ENCODE data around the gene DPM2. TPM values are rescaled to one million over a fixed set of nuclear protein-coding genes. Genes with fewer than 3 reads are reported as not detected.

Gene DPM2
- total RNA-seq, 5 donors from 2014 or later (not counting 1 experiment from before 2014, with no cell fraction given): 32.3 to 66.5 (median 60.5) TPM

GRCh38 chr9:127923046-127923445 is 14.6 kb downstream of the DPM2 start:
- H3K9me3 ChIP-seq: no peaks in the 10 kb centered on the region
- Mint-ChIP-seq H3K27me3 (peaks cover 4 to 5% of the 10 kb centered on the region in 2 donors), H3K4me1 (peaks cover 23 to 35% (median 25%) of the 10 kb centered on the region in 3 donors), H3K27ac (no peak overlapping the region), H3K36me3 (no peaks in the 10 kb centered on the region), H3K4me3 (no peak overlapping the region), H3K9me3 (no peaks in the 10 kb centered on the region)
- H3K4me1 ChIP-seq (ENCODE audit: control insufficient read depth in 1 of 2, extremely low read depth in 1 of 2, insufficient read depth in 2 of 2, low read length in 2 of 2): peaks cover 5 to 44% of the 10 kb centered on the region in 2 experiments
- H3K36me3 ChIP-seq (ENCODE audit: control insufficient read depth in 2 of 2, extremely low read depth in 1 of 2, insufficient read depth in 1 of 2, low read length in 1 of 2): no peaks in the 10 kb centered on the region
- WGBS (ENCODE audit: insufficient coverage): 57% methylated on average over 4 of the region's 6 CpGs
- H3K27ac ChIP-seq (ENCODE audit: low read length): no peak overlapping the region
- ATAC-seq (replicated peaks in 1 of 4) (no peak), DNase-seq (no peak)
- ChIA-PET CTCF (interaction anchor here in 1 of 2 donors (1.7 kb wide), 1 partner anchor 10 kb away, joined by 4 read pairs; no protein-coding TSS in a partner anchor), POLR2A (no interaction called here)
- H3K27me3 ChIP-seq (replicated peaks in 1 of 2; ENCODE audit: control insufficient read depth in 2 of 2, extremely low read depth in 1 of 2, insufficient read depth in 2 of 2, low read length in 1 of 2): peaks cover 0 to 49% of the 10 kb centered on the region in 2 experiments
- H3K4me3 ChIP-seq (ENCODE audit: control insufficient read depth in 1 of 2, extremely low read depth in 1 of 2, low read length in 1 of 2): no peak overlapping the region

GRCh38 chr9:127921557-127922120 is 16.0 kb downstream of the DPM2 start:
- Histone ChIP-seq H3K36me3 (ENCODE audit: control insufficient read depth in 2 of 2, extremely low read depth in 1 of 2, insufficient read depth in 1 of 2, low read length in 1 of 2) (no peaks in the 10 kb centered on the region), H3K4me3 (ENCODE audit: control insufficient read depth in 1 of 2, extremely low read depth in 1 of 2, low read length in 1 of 2) (peak overlapping the region; percentile 7 to 34), H3K9me3 (no peaks in the 10 kb centered on the region), H3K27me3 (replicated peaks in 1 of 2; ENCODE audit: control insufficient read depth in 2 of 2, extremely low read depth in 1 of 2, insufficient read depth in 2 of 2, low read length in 1 of 2) (peaks cover 0 to 37% of the 10 kb centered on the region in 2 experiments), H3K27ac (ENCODE audit: low read length) (no peak overlapping the region), H3K4me1 (ENCODE audit: control insufficient read depth in 1 of 2, extremely low read depth in 1 of 2, insufficient read depth in 2 of 2, low read length in 2 of 2) (peaks cover 7 to 43% of the 10 kb centered on the region in 2 experiments)
- ATAC-seq (replicated peaks in 1 of 4) (peak; percentile 31 to 43 (median 38)), DNase-seq (peak in 33 of 35 experiments; percentile 44 to 88 (median 70))
- ChIA-PET CTCF (interaction anchor here (0.5 to 2.6 kb wide), 12 partner anchors 15 to 981 kb away, joined by 3 to 14 read pairs (median 3); partner anchors contain the start of genes TOR2A (in 2 of the 2) and SH2D3C (in 1 of the 2)), POLR2A (no interaction called here)
- 5% methylated on average over 41 of the region's 45 CpGs for WGBS (ENCODE audit: insufficient coverage)
- peaks cover 33 to 42% (median 33%) of the 10 kb centered on the region in 3 donors for H3K4me1 Mint-ChIP-seq
- H3K36me3 Mint-ChIP-seq: no peaks in the 10 kb centered on the region
- no peak overlapping the region for H3K27ac Mint-ChIP-seq
- peaks cover 4 to 5% of the 10 kb centered on the region in 2 donors for H3K27me3 Mint-ChIP-seq
- no peaks in the 10 kb centered on the region for H3K9me3 Mint-ChIP-seq
- peak overlapping the region; percentile 21 to 64 (median 47) for H3K4me3 Mint-ChIP-seq

- H3K27me3 ChIP-seq (replicated peaks in 1 of 2; ENCODE audit: control insufficient read depth in 2 of 2, extremely low read depth in 1 of 2, insufficient read depth in 2 of 2, low read length in 1 of 2): peaks cover 0 to 31% of the 10 kb centered on the region in 2 experiments
- no peaks in the 10 kb centered on the region for H3K36me3 Mint-ChIP-seq
- no peak overlapping the region for H3K4me3 ChIP-seq (ENCODE audit: control insufficient read depth in 1 of 2, extremely low read depth in 1 of 2, low read length in 1 of 2)
- no peaks in the 10 kb centered on the region for H3K36me3 ChIP-seq (ENCODE audit: control insufficient read depth in 2 of 2, extremely low read depth in 1 of 2, insufficient read depth in 1 of 2, low read length in 1 of 2)
- no peak for DNase-seq
- 87% methylated on average over 4 of the region's 7 CpGs for WGBS (ENCODE audit: insufficient coverage)
- no peaks in the 10 kb centered on the region for H3K9me3 ChIP-seq
- H3K4me3 Mint-ChIP-seq: peak overlapping the region in 1 of 3 donors; percentile 37
- peaks cover 4% of the 10 kb centered on the region in 2 donors for H3K27me3 Mint-ChIP-seq
- ATAC-seq (replicated peaks in 1 of 4): no peak
- no peaks in the 10 kb centered on the region for H3K9me3 Mint-ChIP-seq
- peaks cover 33 to 42% (median 36%) of the 10 kb centered on the region in 3 donors for H3K4me1 Mint-ChIP-seq
- CTCF ChIA-PET: interaction anchor here (0.5 to 2.6 kb wide), 14 partner anchors 15 to 980 kb away, joined by 3 to 14 read pairs (median 3); partner anchors contain the start of genes TOR2A (in 2 of the 2) and SH2D3C (in 1 of the 2)
- POLR2A ChIA-PET: interaction anchor here in 1 of 2 donors (0.5 kb wide), 1 partner anchor 128 kb away, joined by 4 read pairs; no protein-coding TSS in a partner anchor
- no peak overlapping the region for H3K27ac ChIP-seq (ENCODE audit: low read length)
- H3K27ac Mint-ChIP-seq: no peak overlapping the region
- H3K4me1 ChIP-seq (ENCODE audit: control insufficient read depth in 1 of 2, extremely low read depth in 1 of 2, insufficient read depth in 2 of 2, low read length in 2 of 2): peaks cover 12 to 46% of the 10 kb centered on the region in 2 experiments
Observed at GRCh38 chr9:127920794-127921193, 16.9 kb downstream of the DPM2 start.

- H3K36me3 ChIP-seq (ENCODE audit: control insufficient read depth in 2 of 2, extremely low read depth in 1 of 2, insufficient read depth in 1 of 2, low read length in 1 of 2): no peaks in the 10 kb centered on the region
- peaks cover 0 to 26% of the 10 kb centered on the region in 2 experiments for H3K27me3 ChIP-seq (replicated peaks in 1 of 2; ENCODE audit: control insufficient read depth in 2 of 2, extremely low read depth in 1 of 2, insufficient read depth in 2 of 2, low read length in 1 of 2)
- DNase-seq: no peak
- ChIA-PET POLR2A (interaction anchor here in 1 of 2 donors (0.6 kb wide), 1 partner anchor 153 kb away, joined by 3 read pairs; no protein-coding TSS in a partner anchor), CTCF (no interaction called here)
- Mint-ChIP-seq H3K36me3 (no peaks in the 10 kb centered on the region), H3K4me3 (peak overlapping the region in 1 of 3 donors; percentile 81), H3K4me1 (peaks cover 43 to 54% (median 49%) of the 10 kb centered on the region in 3 donors), H3K27ac (peak overlapping the region in 1 of 2 donors; percentile 50), H3K9me3 (no peaks in the 10 kb centered on the region), H3K27me3 (no peaks in the 10 kb centered on the region)
- no peak overlapping the region for H3K4me3 ChIP-seq (ENCODE audit: control insufficient read depth in 1 of 2, extremely low read depth in 1 of 2, low read length in 1 of 2)
- no peak for ATAC-seq (replicated peaks in 1 of 4)
- 89% methylated on average over 3 of the region's 8 CpGs for WGBS (ENCODE audit: insufficient coverage)
- no peak overlapping the region for H3K27ac ChIP-seq (ENCODE audit: low read length)
- no peaks in the 10 kb centered on the region for H3K9me3 ChIP-seq
- peaks cover 16 to 61% of the 10 kb centered on the region in 2 experiments for H3K4me1 ChIP-seq (ENCODE audit: control insufficient read depth in 1 of 2, extremely low read depth in 1 of 2, insufficient read depth in 2 of 2, low read length in 2 of 2)
Observed at GRCh38 chr9:127919253-127919815, 18.3 kb downstream of the DPM2 start.

GRCh38 chr9:127918183-127919107 is 19.2 kb downstream of the DPM2 start:
- peak overlapping the region; percentile 21 to 81 (median 45) for H3K4me3 Mint-ChIP-seq
- no peaks in the 10 kb centered on the region for H3K9me3 ChIP-seq
- H3K4me1 Mint-ChIP-seq: peaks cover 43 to 60% (median 49%) of the 10 kb centered on the region in 3 donors
- no peaks in the 10 kb centered on the region for H3K9me3 Mint-ChIP-seq
- peaks cover 0 to 20% of the 10 kb centered on the region in 2 experiments for H3K27me3 ChIP-seq (replicated peaks in 1 of 2; ENCODE audit: control insufficient read depth in 2 of 2, extremely low read depth in 1 of 2, insufficient read depth in 2 of 2, low read length in 1 of 2)
- H3K36me3 ChIP-seq (ENCODE audit: control insufficient read depth in 2 of 2, extremely low read depth in 1 of 2, insufficient read depth in 1 of 2, low read length in 1 of 2): peaks cover 0 to 2% of the 10 kb centered on the region in 2 donors
- H3K4me1 ChIP-seq (ENCODE audit: control insufficient read depth in 1 of 2, extremely low read depth in 1 of 2, insufficient read depth in 2 of 2, low read length in 2 of 2): peaks cover 16 to 61% of the 10 kb centered on the region in 2 experiments
- CTCF ChIA-PET: interaction anchor here in 1 of 2 donors (1.4 kb wide), 1 partner anchor 12 kb away, joined by 3 read pairs; the partner anchor contains the start of gene PIP5KL1
- DNase-seq (no peak), ATAC-seq (replicated peaks in 1 of 4) (no peak)
- peaks cover 6% of the 10 kb centered on the region for H3K36me3 Mint-ChIP-seq
- H3K4me3 ChIP-seq (ENCODE audit: control insufficient read depth in 1 of 2, extremely low read depth in 1 of 2, low read length in 1 of 2): no peak overlapping the region
- H3K27me3 Mint-ChIP-seq: no peaks in the 10 kb centered on the region
- POLR2A ChIA-PET: interaction anchor here in 1 of 2 donors (0.5 kb wide), 1 partner anchor 11 kb away, joined by 3 read pairs; no protein-coding TSS in a partner anchor
- H3K27ac ChIP-seq (ENCODE audit: low read length): no peak overlapping the region
- peak overlapping the region; percentile 44 to 57 for H3K27ac Mint-ChIP-seq
- 79% methylated on average over 6 of the region's 8 CpGs for WGBS (ENCODE audit: insufficient coverage)

Measured in T-cell (primary cell).